ENCODE measurements around the gene SERPINA1. TPM values are rescaled to one million over a fixed set of nuclear protein-coding genes. Genes with fewer than 3 reads are reported as not detected.

SERPINA1 gene
- not detected for polyA plus RNA-seq (2013, experiment 1 of 2)
- not detected for polyA plus RNA-seq (2013, experiment 2 of 2)

GRCh38 chr14:94388384-94389103 lies at the start of gene SERPINA1:
SERPINA1 (minus strand) TSS chr14:94388602; CDS start chr14:94383237, 5,365 bp downstream.
- Histone ChIP-seq H3K4me2 (ENCODE audit: low read length, poor library complexity, severe bottlenecking) (no peak within 1 kb of the TSS), H4K91ac (ENCODE audit: low read length) (no peak within 1 kb of the TSS), H3K9ac (ENCODE audit: low read length) (no peak within 1 kb of the TSS), H2AK5ac (ENCODE audit: low read length, severe bottlenecking) (no peak within 1 kb of the TSS), H3K36me3 (ENCODE audit: control insufficient read depth in 1 of 2, insufficient read depth in 2 of 2, low read depth in 1 of 2, low read length in 2 of 2) (no peaks in the 10 kb centered on the region), H3K23ac (ENCODE audit: low read length in 2 of 2) (no peak within 1 kb of the TSS), H3K27me3 (ENCODE audit: control insufficient read depth in 1 of 2, insufficient read depth in 1 of 2, low read length in 2 of 2) (peaks cover 0 to 4% of the 10 kb centered on the region in 2 experiments), H3K9me3 (ENCODE audit: control insufficient read depth, low read length) (no peaks in the 10 kb centered on the region), H2BK120ac (ENCODE audit: low read depth, low read length) (no peak within 1 kb of the TSS), H3K4me3 (ENCODE audit: insufficient read depth in 1 of 2, low read depth in 1 of 2, low read length in 2 of 2) (no peak within 1 kb of the TSS), H3K27ac (ENCODE audit: low read length, poor library complexity, severe bottlenecking) (no peak within 1 kb of the TSS), H3K4me1 (ENCODE audit: control insufficient read depth, insufficient read depth, low read depth, low read length) (peaks cover 7% of the 10 kb centered on the region), H2AFZ (ENCODE audit: low read depth, low read length) (no peak within 1 kb of the TSS), H3K79me1 (replicated peaks; ENCODE audit: low read length, poor library complexity, severe bottlenecking) (no peaks in the 10 kb centered on the region), H3K4ac (ENCODE audit: low read depth in 1 of 2, low read length in 2 of 2) (no peak within 1 kb of the TSS), H4K8ac (ENCODE audit: low read length) (no peak within 1 kb of the TSS), H2BK12ac (ENCODE audit: low read length in 2 of 2) (no peak within 1 kb of the TSS), H3K14ac (ENCODE audit: low read length in 2 of 2) (no peak within 1 kb of the TSS), H3K18ac (ENCODE audit: low read depth in 1 of 2, low read length in 2 of 2) (no peak within 1 kb of the TSS), H2BK5ac (ENCODE audit: low read depth, low read length, poor library complexity, severe bottlenecking) (no peak within 1 kb of the TSS), H2BK15ac (ENCODE audit: low read depth, poor library complexity, severe bottlenecking) (no peak within 1 kb of the TSS)
- DNase-seq: no peak
- 81% methylated on average over 16 of the region's 18 CpGs for WGBS

GRCh38 chr14:94428610-94429009 lies 40.2 kb upstream of the SERPINA1 start:
- DNase-seq: no peak
- H2BK5ac ChIP-seq (ENCODE audit: low read depth, low read length, poor library complexity, severe bottlenecking): no peak overlapping the region
- peaks cover 0 to 22% of the 10 kb centered on the region in 2 experiments for H3K27me3 ChIP-seq (ENCODE audit: control insufficient read depth in 1 of 2, insufficient read depth in 1 of 2, low read length in 2 of 2)
- no peak overlapping the region for H4K8ac ChIP-seq (ENCODE audit: low read length)
- H3K9me3 ChIP-seq (ENCODE audit: control insufficient read depth, low read length): no peaks in the 10 kb centered on the region
- no peak overlapping the region for H3K23ac ChIP-seq (ENCODE audit: low read length in 2 of 2)
- no peaks in the 10 kb centered on the region for H3K36me3 ChIP-seq (ENCODE audit: control insufficient read depth in 1 of 2, insufficient read depth in 2 of 2, low read depth in 1 of 2, low read length in 2 of 2)
- H2BK12ac ChIP-seq (ENCODE audit: low read length in 2 of 2): no peak overlapping the region
- H2BK15ac ChIP-seq (ENCODE audit: low read depth, poor library complexity, severe bottlenecking): no peak overlapping the region
- no peaks in the 10 kb centered on the region for H3K4me1 ChIP-seq (ENCODE audit: control insufficient read depth, insufficient read depth, low read depth, low read length)
- H3K9ac ChIP-seq (ENCODE audit: low read length): no peak overlapping the region
- no peak overlapping the region for H3K27ac ChIP-seq (ENCODE audit: low read length, poor library complexity, severe bottlenecking)
- H3K4me2 ChIP-seq (ENCODE audit: low read length, poor library complexity, severe bottlenecking): no peak overlapping the region
- no peak overlapping the region for H3K4me3 ChIP-seq (ENCODE audit: insufficient read depth in 1 of 2, low read depth in 1 of 2, low read length in 2 of 2)
- H4K91ac ChIP-seq (ENCODE audit: low read length): no peak overlapping the region
- no peak overlapping the region for H2BK120ac ChIP-seq (ENCODE audit: low read depth, low read length)
- H2AK5ac ChIP-seq (ENCODE audit: low read length, severe bottlenecking): no peak overlapping the region
- H2AFZ ChIP-seq (ENCODE audit: low read depth, low read length): no peak overlapping the region
- WGBS: 73% methylated on average over 2 of the region's 2 CpGs
- no peak overlapping the region for H3K4ac ChIP-seq (ENCODE audit: low read depth in 1 of 2, low read length in 2 of 2)
- H3K14ac ChIP-seq (ENCODE audit: low read length in 2 of 2): no peak overlapping the region
- no peak overlapping the region for H3K18ac ChIP-seq (ENCODE audit: low read depth in 1 of 2, low read length in 2 of 2)
- H3K79me1 ChIP-seq (replicated peaks; ENCODE audit: low read length, poor library complexity, severe bottlenecking): no peaks in the 10 kb centered on the region

DNA sequence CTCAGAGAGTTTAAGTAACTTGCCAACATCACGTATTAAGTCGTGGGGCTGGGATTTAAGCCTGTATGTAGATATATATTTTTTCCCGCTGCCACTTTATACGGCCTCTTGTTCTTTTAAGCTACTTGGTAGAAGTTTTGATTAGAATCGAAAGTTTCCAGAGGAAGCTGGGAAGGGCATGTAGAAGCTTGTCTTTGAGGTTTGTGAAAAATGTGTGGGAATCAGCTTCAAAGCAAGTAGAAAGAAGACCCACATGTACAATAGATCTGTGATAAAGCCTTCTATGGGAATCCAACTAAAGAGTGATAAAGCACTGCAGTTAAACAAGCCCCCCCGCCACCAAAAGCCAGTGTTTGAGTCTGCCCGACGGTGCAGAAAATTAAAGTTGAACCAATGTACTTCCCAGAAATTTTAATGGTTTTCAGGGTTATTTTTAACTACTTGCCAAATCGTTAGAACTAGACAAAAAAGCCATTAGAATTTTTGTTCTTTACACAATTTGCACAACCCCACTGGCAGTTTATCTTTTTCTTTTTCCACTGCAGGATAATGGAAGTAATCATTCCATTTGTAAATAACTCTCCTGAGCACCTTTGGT lies 38.7 kb upstream of the SERPINA1 start:
- Histone ChIP-seq H4K8ac (ENCODE audit: low read length) (no peak overlapping the region), H3K4ac (ENCODE audit: low read depth in 1 of 2, low read length in 2 of 2) (no peak overlapping the region), H2BK120ac (ENCODE audit: low read depth, low read length) (no peak overlapping the region), H3K36me3 (ENCODE audit: control insufficient read depth in 1 of 2, insufficient read depth in 2 of 2, low read depth in 1 of 2, low read length in 2 of 2) (no peaks in the 10 kb centered on the region), H2AFZ (ENCODE audit: low read depth, low read length) (no peak overlapping the region), H3K27ac (ENCODE audit: low read length, poor library complexity, severe bottlenecking) (no peak overlapping the region), H3K4me2 (ENCODE audit: low read length, poor library complexity, severe bottlenecking) (no peak overlapping the region), H2BK5ac (ENCODE audit: low read depth, low read length, poor library complexity, severe bottlenecking) (no peak overlapping the region), H3K4me1 (ENCODE audit: control insufficient read depth, insufficient read depth, low read depth, low read length) (no peaks in the 10 kb centered on the region), H3K27me3 (ENCODE audit: control insufficient read depth in 1 of 2, insufficient read depth in 1 of 2, low read length in 2 of 2) (peaks cover 0 to 19% of the 10 kb centered on the region in 2 experiments), H3K79me1 (replicated peaks; ENCODE audit: low read length, poor library complexity, severe bottlenecking) (no peaks in the 10 kb centered on the region), H2AK5ac (ENCODE audit: low read length, severe bottlenecking) (no peak overlapping the region), H2BK12ac (ENCODE audit: low read length in 2 of 2) (no peak overlapping the region), H3K9me3 (ENCODE audit: control insufficient read depth, low read length) (no peaks in the 10 kb centered on the region), H3K14ac (ENCODE audit: low read length in 2 of 2) (no peak overlapping the region), H3K4me3 (ENCODE audit: insufficient read depth in 1 of 2, low read depth in 1 of 2, low read length in 2 of 2) (no peak overlapping the region), H2BK15ac (ENCODE audit: low read depth, poor library complexity, severe bottlenecking) (no peak overlapping the region), H3K23ac (ENCODE audit: low read length in 2 of 2) (no peak overlapping the region), H3K9ac (ENCODE audit: low read length) (no peak overlapping the region), H3K18ac (ENCODE audit: low read depth in 1 of 2, low read length in 2 of 2) (no peak overlapping the region), H4K91ac (ENCODE audit: low read length) (no peak overlapping the region)
- 82% methylated on average over 9 of the region's 9 CpGs for WGBS
- no peak for DNase-seq

- 60% methylated on average over 4 of the region's 4 CpGs for WGBS
Measured at GRCh38 chr14:94426526-94426925, 38.1 kb upstream of the SERPINA1 start.

More at GRCh38 chr14:94426526-94426925, 38.1 kb upstream of the SERPINA1 start:
- H3K14ac ChIP-seq (ENCODE audit: low read length in 2 of 2): no peak overlapping the region
- H3K36me3 ChIP-seq (ENCODE audit: control insufficient read depth in 1 of 2, insufficient read depth in 2 of 2, low read depth in 1 of 2, low read length in 2 of 2): no peaks in the 10 kb centered on the region
- no peaks in the 10 kb centered on the region for H3K9me3 ChIP-seq (ENCODE audit: control insufficient read depth, low read length)
- no peak overlapping the region for H3K4me3 ChIP-seq (ENCODE audit: insufficient read depth in 1 of 2, low read depth in 1 of 2, low read length in 2 of 2)
- no peaks in the 10 kb centered on the region for H3K79me1 ChIP-seq (replicated peaks; ENCODE audit: low read length, poor library complexity, severe bottlenecking)
- H3K23ac ChIP-seq (ENCODE audit: low read length in 2 of 2): no peak overlapping the region
- no peak overlapping the region for H2AK5ac ChIP-seq (ENCODE audit: low read length, severe bottlenecking)
- no peak overlapping the region for H3K4me2 ChIP-seq (ENCODE audit: low read length, poor library complexity, severe bottlenecking)
- H2BK5ac ChIP-seq (ENCODE audit: low read depth, low read length, poor library complexity, severe bottlenecking): no peak overlapping the region
- H3K27ac ChIP-seq (ENCODE audit: low read length, poor library complexity, severe bottlenecking): no peak overlapping the region
- no peak overlapping the region for H3K9ac ChIP-seq (ENCODE audit: low read length)
- no peak overlapping the region for H3K18ac ChIP-seq (ENCODE audit: low read depth in 1 of 2, low read length in 2 of 2)
- no peak overlapping the region for H2AFZ ChIP-seq (ENCODE audit: low read depth, low read length)
- H4K91ac ChIP-seq (ENCODE audit: low read length): no peak overlapping the region
- H2BK120ac ChIP-seq (ENCODE audit: low read depth, low read length): no peak overlapping the region
- H2BK12ac ChIP-seq (ENCODE audit: low read length in 2 of 2): no peak overlapping the region
- H3K27me3 ChIP-seq (ENCODE audit: control insufficient read depth in 1 of 2, insufficient read depth in 1 of 2, low read length in 2 of 2): peaks cover 0 to 19% of the 10 kb centered on the region in 2 experiments
- no peak overlapping the region for H4K8ac ChIP-seq (ENCODE audit: low read length)
- no peak overlapping the region for H2BK15ac ChIP-seq (ENCODE audit: low read depth, poor library complexity, severe bottlenecking)
- no peaks in the 10 kb centered on the region for H3K4me1 ChIP-seq (ENCODE audit: control insufficient read depth, insufficient read depth, low read depth, low read length)
- no peak overlapping the region for H3K4ac ChIP-seq (ENCODE audit: low read depth in 1 of 2, low read length in 2 of 2)
- no peak for DNase-seq

Measured in mesenchymal stem cell (in vitro differentiated cells and primary cell).